ENCODE data around the gene CLIC6. TPM values are rescaled to one million over a fixed set of nuclear protein-coding genes. Genes with fewer than 3 reads are reported as not detected.

The CLIC6 gene
- total RNA-seq, 4 donors from 2014 or later, result 2.1 to 5.9 (median 3.3) TPM

GRCh38 chr21:34730756-34731445 lies 62.1 kb downstream of the CLIC6 start:
- DNase-seq (ENCODE audit: low spot score in 2 of 2), result no peak
- no peak overlapping the region for H3K4me3 ChIP-seq (ENCODE audit: low read depth, poor library complexity, severe bottlenecking)
- WGBS, 2 donors, result 60 to 76% methylated on average over 5 of the region's 5 CpGs
- intact Hi-C loops (cut with DNase I; ENCODE audit: low total_unique reads), result no loop called here
- TF ChIP-seq POLR2A (IDR thresholded peaks at IDR 0.05) (no peak), CTCF (IDR thresholded peaks at IDR 0.05) (no peak)

GRCh38 chr21:34732388-34732821 lies 63.6 kb downstream of the CLIC6 start:
- TF ChIP-seq CTCF (IDR thresholded peaks at IDR 0.05) (no peak), POLR2A (IDR thresholded peaks at IDR 0.05) (no peak)
- DNase-seq (ENCODE audit: low spot score in 2 of 2), result no peak
- WGBS, 2 donors, result 59 to 75% methylated on average over 4 of the region's 4 CpGs
- H3K4me3 ChIP-seq (ENCODE audit: low read depth, poor library complexity, severe bottlenecking), result no peak overlapping the region
- intact Hi-C loops (cut with DNase I; ENCODE audit: low total_unique reads), result no loop called here

GRCh38 chr21:34733852-34734251 lies 65.1 kb downstream of the CLIC6 start:
- H3K4me3 ChIP-seq (ENCODE audit: low read depth, poor library complexity, severe bottlenecking), result no peak overlapping the region
- WGBS, 2 donors, result 79 to 91% methylated on average over 4 of the region's 4 CpGs
- no peak for DNase-seq (ENCODE audit: low spot score in 2 of 2)
- TF ChIP-seq CTCF (IDR thresholded peaks at IDR 0.05) (no peak), POLR2A (IDR thresholded peaks at IDR 0.05) (no peak)
- intact Hi-C loops (cut with DNase I; ENCODE audit: low total_unique reads), result no loop called here

- WGBS, 2 donors, result 66 to 70% methylated on average over 7 of the region's 7 CpGs
- intact Hi-C loops (cut with DNase I; ENCODE audit: low total_unique reads), result no loop called here
- TF ChIP-seq CTCF (IDR thresholded peaks at IDR 0.05) (no peak), POLR2A (IDR thresholded peaks at IDR 0.05) (no peak)
- peak in 1 of 2 donors; percentile 47 for DNase-seq (ENCODE audit: low spot score in 2 of 2)
- H3K4me3 ChIP-seq (ENCODE audit: low read depth, poor library complexity, severe bottlenecking), result no peak overlapping the region
Observed at GRCh38 chr21:34734696-34735095, 65.9 kb downstream of the CLIC6 start.

GRCh38 chr21:34736116-34736874 lies 67.5 kb downstream of the CLIC6 start:
- DNase-seq (ENCODE audit: low spot score in 2 of 2), result no peak
- intact Hi-C loops (cut with DNase I; ENCODE audit: low total_unique reads), result no loop called here
- WGBS, 2 donors, result 55 to 67% methylated on average over 6 of the region's 6 CpGs

More at GRCh38 chr21:34736116-34736874, 67.5 kb downstream of the CLIC6 start:
- H3K4me3 ChIP-seq (ENCODE audit: low read depth, poor library complexity, severe bottlenecking), result no peak overlapping the region
- no peak for TF ChIP-seq POLR2A (IDR thresholded peaks at IDR 0.05)
- TF ChIP-seq CTCF (IDR thresholded peaks at IDR 0.05), result no peak
